ENCODE results near the gene TBC1D10B. TPM values are rescaled to one million over a fixed set of nuclear protein-coding genes. Genes with fewer than 3 reads are reported as not detected.

The TBC1D10B gene
- total and polyA plus RNA-seq, 5 donors: 19.1 to 27.7 (median 24.0) TPM

DNA sequence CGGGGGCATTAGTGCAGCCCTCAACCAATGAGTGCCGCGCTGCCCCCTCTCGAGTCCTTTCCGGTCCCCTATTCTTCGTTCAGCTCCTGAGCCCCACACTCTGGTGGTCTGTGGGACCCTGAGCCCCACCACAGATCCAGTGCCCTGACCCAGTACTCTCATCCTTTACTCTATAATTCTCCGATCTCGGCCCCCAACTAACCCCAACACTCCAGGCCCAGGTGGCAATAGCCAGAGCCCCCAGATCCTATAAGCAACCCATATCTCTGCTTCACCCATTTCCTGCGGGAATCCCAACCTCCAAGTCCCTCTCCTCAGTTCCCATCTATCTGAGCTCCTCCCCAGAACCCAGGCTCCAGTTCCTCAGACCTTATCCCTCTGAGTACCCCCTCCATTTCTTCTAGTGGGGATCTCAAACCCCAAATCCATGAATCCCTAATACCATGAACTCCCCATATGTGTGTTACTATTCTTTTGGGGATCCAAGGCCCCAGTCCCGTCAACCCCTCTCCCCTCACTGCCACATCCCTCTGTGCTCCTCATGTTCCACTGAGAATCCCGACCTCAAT, 1.0 kb upstream of the TBC1D10B start:
- 20% methylated on average over 11 of the region's 11 CpGs for WGBS
- intact Hi-C loops (cut with DNase I): no loop called here
- no peak for DNase-seq

DNA sequence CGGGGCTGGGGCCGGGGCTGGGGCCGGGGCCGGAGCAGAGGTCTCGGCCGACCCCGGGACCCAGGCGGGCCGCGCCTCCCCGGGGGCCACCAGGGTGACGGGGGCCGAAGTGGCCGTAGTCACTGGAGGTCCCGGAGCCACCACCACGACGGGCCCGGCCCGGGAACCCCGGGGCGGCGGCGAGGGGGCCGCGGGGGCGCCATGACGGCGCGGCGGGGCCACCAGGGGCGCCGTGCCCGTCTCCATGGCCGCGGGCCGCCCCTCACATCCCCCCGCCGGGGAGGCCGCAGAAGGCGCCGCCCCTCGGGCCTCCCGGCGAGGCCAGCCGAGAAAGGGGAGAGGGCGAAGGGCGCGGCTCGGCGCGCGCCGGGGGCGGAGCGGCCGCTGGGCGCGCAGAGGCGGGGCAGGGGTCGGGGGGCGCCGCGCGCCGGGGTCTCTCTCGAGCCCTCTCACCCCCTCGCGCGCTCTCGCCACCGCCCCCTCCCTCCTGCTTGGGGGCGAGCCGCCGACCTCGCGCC, 297 bp downstream of the TBC1D10B start:
- Histone ChIP-seq H3K4me3 (ENCODE audit: low read length) (peak overlapping the region; percentile 98), H3K27ac (ENCODE audit: low read length) (peak overlapping the region; percentile 53), H3K27me3 (ENCODE audit: control insufficient read depth, insufficient read depth) (no peaks in the 10 kb centered on the region), H3K9me3 (ENCODE audit: control insufficient read depth, low read length) (no peaks in the 10 kb centered on the region), H3K4me1 (ENCODE audit: control insufficient read depth, insufficient read depth, low read length) (peaks cover 10% of the 10 kb centered on the region)
- intact Hi-C loops (cut with DNase I): no loop called here
- no peak for DNase-seq
- no peak for ATAC-seq
- WGBS: 1% methylated on average over 75 of the region's 76 CpGs

More for the DNA sequence above, 1.0 kb upstream of the TBC1D10B start:
- Histone ChIP-seq H3K4me1 (ENCODE audit: control insufficient read depth, insufficient read depth, low read length) (peaks cover 10% of the 10 kb centered on the region), H3K27me3 (ENCODE audit: control insufficient read depth, insufficient read depth) (no peaks in the 10 kb centered on the region), H3K4me3 (ENCODE audit: low read length) (peak overlapping the region; percentile 30), H3K27ac (ENCODE audit: low read length) (peak overlapping the region; percentile 90), H3K9me3 (ENCODE audit: control insufficient read depth, low read length) (no peaks in the 10 kb centered on the region)
- ATAC-seq: no peak

DNA sequence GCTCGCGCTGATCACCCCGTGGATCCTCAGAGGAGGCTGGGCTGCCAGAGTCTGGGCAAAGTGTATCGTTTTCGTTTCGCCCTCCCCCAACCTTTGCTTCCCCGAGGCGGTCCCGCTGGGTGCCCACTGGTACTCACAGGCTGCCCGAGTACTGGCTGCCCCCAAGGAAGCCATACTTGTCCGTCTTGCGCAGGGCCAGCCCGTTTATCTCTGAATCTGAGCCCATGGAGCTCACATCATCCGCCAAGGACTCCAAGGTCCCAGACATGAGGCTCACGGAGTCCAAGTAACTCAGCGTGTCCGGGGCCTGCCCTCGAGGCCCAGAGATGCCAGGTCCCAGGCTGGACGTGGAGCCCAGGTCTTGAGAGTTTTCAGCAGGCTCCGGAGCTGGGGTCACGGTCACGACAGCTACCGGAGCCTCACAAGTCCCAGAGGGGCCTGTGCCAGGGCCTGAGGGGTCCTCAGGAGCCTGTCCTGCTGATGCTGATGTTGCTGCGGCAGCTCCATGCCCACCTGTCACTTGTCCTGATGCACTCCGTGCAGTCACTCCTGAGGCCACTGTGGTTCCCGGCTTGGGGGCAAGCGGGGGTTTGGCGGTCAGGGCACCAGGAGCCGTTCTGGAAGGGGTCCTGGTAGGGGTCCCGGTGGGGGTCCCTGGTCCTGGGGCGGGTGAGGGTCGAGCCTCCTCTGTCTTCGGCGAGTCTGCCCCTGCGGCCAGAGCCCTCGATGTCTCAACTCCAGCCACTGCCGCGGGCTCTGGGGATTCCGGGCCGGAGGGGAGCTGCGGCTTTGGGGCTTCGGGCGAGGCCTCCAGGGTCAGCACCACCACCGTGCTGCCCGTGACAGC, 980 bp downstream of the TBC1D10B start:
- ATAC-seq (no peak), DNase-seq (peak in 2 of 3 donors; percentile 68 to 73)
- peak overlapping the region; percentile 98 for H3K4me3 ChIP-seq (ENCODE audit: low read length)
- no peaks in the 10 kb centered on the region for H3K27me3 ChIP-seq (ENCODE audit: control insufficient read depth, insufficient read depth)
- H3K9me3 ChIP-seq (ENCODE audit: control insufficient read depth, low read length): no peaks in the 10 kb centered on the region
- peaks cover 10% of the 10 kb centered on the region for H3K4me1 ChIP-seq (ENCODE audit: control insufficient read depth, insufficient read depth, low read length)
- intact Hi-C loops (cut with DNase I): no loop called here
- H3K27ac ChIP-seq (ENCODE audit: low read length): peak overlapping the region; percentile 53
- under 1% methylated on average over 45 of the region's 45 CpGs for WGBS

DNA sequence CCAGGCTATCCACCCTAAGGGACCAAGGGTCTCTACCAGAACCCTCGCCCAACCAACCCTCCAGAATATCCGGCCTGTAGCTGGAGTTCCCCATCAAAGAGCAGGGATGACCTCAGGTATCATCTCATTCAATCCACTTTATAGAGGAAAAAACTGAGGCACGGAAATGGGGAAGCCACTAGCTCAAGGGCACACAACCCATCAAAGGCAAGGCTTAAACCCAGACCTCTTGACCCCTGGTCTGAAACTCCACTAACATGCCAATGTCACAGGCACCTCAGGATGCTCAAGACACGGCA, 1.6 kb downstream of the TBC1D10B start:
- H3K27ac ChIP-seq (ENCODE audit: low read length): peak overlapping the region; percentile 53
- H3K4me3 ChIP-seq (ENCODE audit: low read length): peak overlapping the region; percentile 98
- WGBS: 6% methylated on average over 4 of the region's 4 CpGs
- ATAC-seq: no peak
- H3K4me1 ChIP-seq (ENCODE audit: control insufficient read depth, insufficient read depth, low read length): peaks cover 10% of the 10 kb centered on the region
- H3K9me3 ChIP-seq (ENCODE audit: control insufficient read depth, low read length): no peaks in the 10 kb centered on the region
- no peaks in the 10 kb centered on the region for H3K27me3 ChIP-seq (ENCODE audit: control insufficient read depth, insufficient read depth)
- intact Hi-C loops (cut with DNase I): no loop called here
- DNase-seq: no peak

DNA sequence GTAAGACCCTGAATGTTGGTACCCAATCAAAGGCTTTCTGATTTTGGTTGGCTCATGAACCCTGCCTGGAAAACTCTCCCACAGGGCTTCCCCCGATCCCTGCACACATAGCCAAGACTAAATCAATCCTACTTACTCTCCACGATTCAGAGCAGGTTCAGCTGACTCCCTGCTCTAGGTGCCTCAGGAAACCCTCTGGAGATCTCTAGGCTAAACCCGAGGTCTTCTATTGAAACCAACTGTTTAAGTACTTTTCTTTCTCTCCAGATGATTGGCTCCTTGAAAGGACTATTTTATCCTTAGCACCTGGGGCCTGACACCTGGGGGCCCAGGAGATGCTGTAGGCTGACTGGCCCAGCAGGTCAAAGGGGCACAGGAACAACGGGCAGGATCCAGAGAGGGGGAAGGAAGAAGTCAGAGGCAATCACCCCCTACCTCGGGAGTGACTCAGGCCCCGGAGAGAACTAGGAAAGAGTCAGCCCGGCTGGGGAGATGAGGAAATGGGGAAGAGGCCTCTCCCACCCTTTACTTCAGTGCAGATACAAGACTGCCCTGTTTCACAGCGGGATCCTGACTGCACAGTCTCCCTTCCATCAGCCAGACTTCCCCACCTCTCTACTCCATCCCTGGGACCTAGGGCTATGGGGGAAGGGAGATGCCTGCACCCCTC, 2.0 kb downstream of the TBC1D10B start:
- H3K9me3 ChIP-seq (ENCODE audit: control insufficient read depth, low read length): no peaks in the 10 kb centered on the region
- H3K27ac ChIP-seq (ENCODE audit: low read length): peak overlapping the region; percentile 53
- H3K27me3 ChIP-seq (ENCODE audit: control insufficient read depth, insufficient read depth): no peaks in the 10 kb centered on the region
- intact Hi-C loops (cut with DNase I): no loop called here
- DNase-seq: peak; percentile 45 to 61 (median 53)
- H3K4me3 ChIP-seq (ENCODE audit: low read length): peak overlapping the region; percentile 98
- ATAC-seq: no peak
- 2% methylated on average over 8 of the region's 8 CpGs for WGBS
- H3K4me1 ChIP-seq (ENCODE audit: control insufficient read depth, insufficient read depth, low read length): peaks cover 10% of the 10 kb centered on the region

DNA sequence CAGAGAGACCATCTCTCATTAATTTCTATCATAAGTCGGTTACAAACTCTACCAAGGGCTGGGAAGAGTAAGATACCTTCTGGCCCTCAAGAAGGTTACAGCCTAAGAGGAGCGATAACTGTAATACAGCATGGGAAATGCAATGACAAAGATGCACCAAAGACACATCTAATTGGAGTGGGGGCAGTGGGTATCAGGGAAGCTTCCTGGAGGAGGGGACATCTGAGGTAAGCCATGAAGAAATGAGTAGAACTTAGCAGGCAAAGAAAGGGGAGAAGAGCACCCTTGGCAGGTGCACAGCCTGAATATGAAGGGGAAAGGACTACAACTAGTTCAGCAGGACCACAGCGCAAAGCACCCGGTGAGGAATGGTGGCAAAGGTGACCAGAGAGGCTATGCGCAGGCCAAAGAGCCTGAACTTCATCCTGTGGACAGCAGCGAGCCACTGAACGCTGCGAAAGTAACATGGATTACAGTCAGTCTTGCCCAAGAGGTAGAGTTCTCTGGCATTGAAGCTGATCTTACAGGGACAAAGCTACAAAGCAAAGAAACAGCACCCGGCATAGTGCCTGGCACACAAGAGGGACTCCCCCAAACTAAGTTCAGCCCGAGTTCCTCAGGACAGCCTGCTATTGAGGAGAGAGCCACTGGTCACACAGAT, 2.8 kb downstream of the TBC1D10B start:
- Histone ChIP-seq H3K27ac (ENCODE audit: low read length) (peak overlapping the region; percentile 21), H3K27me3 (ENCODE audit: control insufficient read depth, insufficient read depth) (no peaks in the 10 kb centered on the region), H3K4me1 (ENCODE audit: control insufficient read depth, insufficient read depth, low read length) (peaks cover 10% of the 10 kb centered on the region), H3K4me3 (ENCODE audit: low read length) (peak overlapping the region; percentile 98), H3K9me3 (ENCODE audit: control insufficient read depth, low read length) (no peaks in the 10 kb centered on the region)
- ATAC-seq (no peak), DNase-seq (peak in 1 of 3 donors; percentile 29)
- intact Hi-C loops (cut with DNase I): no loop called here
- 63% methylated on average over 10 of the region's 10 CpGs for WGBS

DNA sequence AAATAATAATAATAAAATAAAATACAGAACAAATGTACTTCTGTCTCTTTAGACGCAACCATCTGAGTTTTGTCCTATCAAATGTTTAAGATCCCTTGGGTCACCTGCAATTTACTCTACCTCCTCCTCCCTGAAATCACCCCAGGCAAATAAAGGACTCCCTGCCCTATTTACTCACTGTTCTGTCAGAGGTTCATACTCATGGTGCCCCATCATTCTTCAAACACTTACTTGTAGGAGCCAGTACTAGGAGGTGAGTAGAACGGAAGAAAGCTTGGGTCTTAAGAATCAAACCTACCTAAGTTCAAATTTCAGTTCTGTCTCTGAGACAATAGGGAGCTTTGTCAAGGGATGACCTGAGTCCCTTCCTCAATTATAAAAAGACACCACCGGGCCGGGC, 3.8 kb downstream of the TBC1D10B start:
- no peak for ATAC-seq

DNA sequence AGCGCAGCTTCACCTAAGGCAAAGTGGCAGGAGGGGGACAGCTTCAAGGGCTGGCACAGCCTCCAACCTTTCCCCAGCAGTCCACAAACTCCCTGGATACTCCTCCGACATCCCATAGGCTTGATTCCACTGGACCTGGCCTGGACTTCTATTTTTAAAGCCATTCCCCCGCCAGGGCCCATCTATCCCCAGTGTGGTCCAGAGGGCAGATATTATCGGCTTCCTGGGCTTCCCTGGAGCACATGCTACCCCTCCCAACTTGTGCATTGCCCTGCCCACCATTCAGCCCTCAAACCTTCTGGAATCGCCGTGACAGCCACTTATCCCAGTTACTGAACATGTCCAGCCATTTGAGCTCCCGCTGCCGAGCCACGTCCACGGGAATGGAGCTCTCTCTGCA, 5.1 kb downstream of the TBC1D10B start:
- H3K4me3 ChIP-seq (ENCODE audit: low read length): no peak overlapping the region
- H3K9me3 ChIP-seq (ENCODE audit: control insufficient read depth, low read length): no peaks in the 10 kb centered on the region
- H3K4me1 ChIP-seq (ENCODE audit: control insufficient read depth, insufficient read depth, low read length): peaks cover 6% of the 10 kb centered on the region
- intact Hi-C loops (cut with DNase I): no loop called here
- 69% methylated on average over 10 of the region's 10 CpGs for WGBS
- no peak overlapping the region for H3K27ac ChIP-seq (ENCODE audit: low read length)
- H3K27me3 ChIP-seq (ENCODE audit: control insufficient read depth, insufficient read depth): no peaks in the 10 kb centered on the region
- DNase-seq (peak in 1 of 3 donors; percentile 41), ATAC-seq (no peak)

More for the DNA sequence above, 3.8 kb downstream of the TBC1D10B start:
- no peaks in the 10 kb centered on the region for H3K9me3 ChIP-seq (ENCODE audit: control insufficient read depth, low read length)
- no peaks in the 10 kb centered on the region for H3K27me3 ChIP-seq (ENCODE audit: control insufficient read depth, insufficient read depth)
- 76% methylated on average over 4 of the region's 4 CpGs for WGBS
- intact Hi-C loops (cut with DNase I): no loop called here
- DNase-seq: no peak
- H3K4me3 ChIP-seq (ENCODE audit: low read length): no peak overlapping the region
- H3K4me1 ChIP-seq (ENCODE audit: control insufficient read depth, insufficient read depth, low read length): peaks cover 10% of the 10 kb centered on the region
- no peak overlapping the region for H3K27ac ChIP-seq (ENCODE audit: low read length)

DNA sequence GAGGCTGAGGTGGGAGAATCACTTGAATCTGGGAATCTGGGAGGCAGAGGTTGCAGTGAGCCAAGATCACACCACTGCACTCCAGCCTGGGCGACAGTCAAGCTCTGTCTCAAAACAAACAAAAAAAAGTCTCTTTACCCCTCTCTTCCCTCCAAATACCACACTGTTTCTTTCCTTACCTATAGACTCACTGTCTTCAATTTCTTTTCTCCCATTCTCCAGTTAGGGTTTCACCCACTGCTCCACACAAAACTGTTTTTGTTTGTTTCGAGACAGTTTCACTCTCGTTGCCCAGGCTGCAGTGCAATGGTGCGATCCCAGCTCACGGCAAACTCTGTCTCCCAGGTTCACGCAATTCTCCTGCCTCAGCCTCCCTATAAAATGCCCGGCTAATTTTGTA, 9.1 kb downstream of the TBC1D10B start:
- no peaks in the 10 kb centered on the region for H3K4me1 ChIP-seq (ENCODE audit: control insufficient read depth, insufficient read depth, low read length)
- peak in 1 of 3 donors; percentile 6 for DNase-seq
- intact Hi-C loops (cut with DNase I): no loop called here
- H3K4me3 ChIP-seq (ENCODE audit: low read length): no peak overlapping the region
- H3K27ac ChIP-seq (ENCODE audit: low read length): no peak overlapping the region
- no peak for ATAC-seq
- 93% methylated on average over 7 of the region's 7 CpGs for WGBS
- H3K9me3 ChIP-seq (ENCODE audit: control insufficient read depth, low read length): no peaks in the 10 kb centered on the region
- H3K27me3 ChIP-seq (ENCODE audit: control insufficient read depth, insufficient read depth): no peaks in the 10 kb centered on the region

DNA sequence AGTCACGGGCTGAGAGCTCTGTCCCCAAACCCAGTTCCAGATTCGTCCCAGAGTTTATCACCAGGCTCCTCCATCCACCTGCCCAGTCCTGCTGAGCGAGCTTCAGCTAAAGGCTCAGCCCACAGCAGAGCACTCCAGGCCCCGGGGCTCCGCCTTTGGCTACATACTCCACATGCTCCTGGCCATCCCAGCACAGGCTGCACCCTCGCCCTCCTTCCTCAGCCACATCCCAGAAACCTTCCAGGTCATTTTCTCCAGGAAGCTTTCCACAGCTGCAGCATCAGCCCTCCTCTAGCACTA, 10.5 kb downstream of the TBC1D10B start:
- H3K27me3 ChIP-seq (ENCODE audit: control insufficient read depth, insufficient read depth): no peaks in the 10 kb centered on the region
- no peak overlapping the region for H3K27ac ChIP-seq (ENCODE audit: low read length)
- peaks cover 2% of the 10 kb centered on the region for H3K4me1 ChIP-seq (ENCODE audit: control insufficient read depth, insufficient read depth, low read length)
- no peaks in the 10 kb centered on the region for H3K9me3 ChIP-seq (ENCODE audit: control insufficient read depth, low read length)
- intact Hi-C loops (cut with DNase I): loop anchor here in 1 of 4 donors (10.0 kb wide), 1 partner anchor 45 kb away; the partner anchor contains the start of gene ZNF771
- DNase-seq: peak in 2 of 3 donors; percentile 30 to 42
- no peak for ATAC-seq
- no peak overlapping the region for H3K4me3 ChIP-seq (ENCODE audit: low read length)
- 84% methylated on average over 6 of the region's 6 CpGs for WGBS
